ENCODE data around the gene TATDN2.
"Not testable (repeated sequence)": the region's sequence is repeated elsewhere in the genome, so short reads cannot be mapped to it uniquely, and the experiment has no call there.

TATDN2 gene

GRCh38 chr3:10289077-10289476, 40.8 kb downstream of the TATDN2 start:
- DNase-seq (ENCODE audit: low read depth in 3 of 3, low spot score in 1 of 3): no peak

GRCh38 chr3:10289787-10290355, 41.6 kb downstream of the TATDN2 start:
- no peak for DNase-seq (ENCODE audit: low read depth in 3 of 3, low spot score in 1 of 3)

DNA sequence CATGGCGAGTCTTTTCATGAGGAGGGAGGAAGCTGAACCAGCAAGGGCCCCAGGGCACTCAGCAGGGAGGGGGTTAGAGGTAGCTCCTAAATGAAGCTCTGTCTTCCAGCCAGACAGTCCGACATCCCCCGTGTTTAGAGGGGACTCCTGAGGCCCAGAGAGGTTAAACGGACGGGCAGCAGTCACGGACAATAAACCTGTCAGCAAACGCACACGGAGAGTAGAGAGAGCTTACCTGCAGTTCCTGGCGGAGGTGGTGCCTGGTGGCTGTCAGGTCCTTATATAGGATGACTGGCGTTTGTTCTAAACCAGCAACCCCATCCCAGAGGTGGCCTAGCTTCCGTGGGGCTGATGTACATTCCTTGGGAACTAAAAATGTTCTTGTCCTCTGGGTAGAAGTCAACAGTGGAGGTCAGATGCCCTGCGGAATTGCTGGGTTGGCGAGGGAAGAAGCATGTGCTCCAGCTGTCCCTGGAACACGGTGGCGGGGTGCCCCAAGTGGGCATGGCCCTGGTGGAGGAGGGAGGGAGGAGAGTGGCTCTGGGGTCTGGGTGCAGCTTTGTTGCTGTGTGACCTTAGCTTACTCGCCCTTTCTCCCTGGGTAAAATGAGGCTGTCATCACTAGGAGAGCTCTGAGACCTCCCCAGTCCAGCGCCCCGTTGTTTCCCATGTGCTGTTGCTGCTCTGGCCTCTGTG, 42.4 kb downstream of the TATDN2 start:
- no peak for DNase-seq (ENCODE audit: low read depth in 3 of 3, low spot score in 1 of 3)

DNA sequence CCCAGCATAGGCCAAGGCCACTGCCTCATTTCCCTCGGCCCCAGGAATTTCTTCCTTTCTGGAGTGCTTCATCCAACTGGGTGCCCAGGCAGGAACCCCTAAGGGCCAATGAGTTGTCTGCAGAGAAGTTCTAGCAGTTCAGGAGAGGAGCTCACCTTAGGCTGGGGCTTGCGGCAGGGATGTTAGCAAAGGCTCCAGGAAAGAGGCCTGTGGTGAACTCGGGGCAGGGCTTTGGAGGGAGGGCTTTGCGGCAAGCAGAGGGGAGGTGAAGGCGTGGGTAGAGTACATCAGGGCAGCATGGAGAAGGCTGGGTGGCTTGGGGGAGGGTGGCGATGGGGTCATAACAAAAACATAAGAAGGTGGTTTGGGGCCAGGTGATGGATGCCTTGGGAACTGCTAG, 43.4 kb downstream of the TATDN2 start:
- no peak for DNase-seq (ENCODE audit: low read depth in 3 of 3, low spot score in 1 of 3)

GRCh38 chr3:10292505-10293419, 44.5 kb downstream of the TATDN2 start, which contains the start of gene GHRL:
Gene GHRL, minus strand, starts transcription at chr3:10292947. Its CDS starts 2,767 bp downstream, at chr3:10290180.
- DNase-seq (ENCODE audit: low read depth in 3 of 3, low spot score in 1 of 3): no peak

DNA sequence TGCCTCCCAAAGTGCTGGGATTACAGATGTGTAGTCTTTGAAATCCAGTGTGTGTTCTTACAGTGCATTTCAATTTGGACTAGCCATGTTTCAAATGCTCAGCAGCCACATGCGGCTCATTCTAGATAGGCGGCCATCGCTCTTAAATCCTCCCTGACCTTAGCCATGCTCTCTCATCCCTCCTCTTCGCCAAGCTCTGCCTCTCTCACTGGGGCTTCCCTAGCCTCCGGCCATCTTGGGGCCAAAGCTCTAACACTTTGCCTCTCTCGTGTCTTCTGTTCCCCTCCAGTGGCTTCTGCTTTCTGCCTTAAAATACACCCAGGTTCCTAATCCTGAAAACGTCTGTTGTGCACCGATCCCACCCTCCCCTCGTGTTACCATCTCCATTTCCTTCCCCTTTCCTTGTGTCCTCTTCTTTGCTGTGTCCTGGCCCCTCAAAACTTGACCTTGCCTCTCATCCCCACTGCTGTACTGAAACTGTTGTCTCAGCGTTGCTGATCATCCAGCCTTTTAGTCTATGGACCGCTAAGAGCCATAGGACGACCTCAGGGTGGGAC, 45.8 kb downstream of the TATDN2 start:
- DNase-seq (ENCODE audit: low read depth in 3 of 3, low spot score in 1 of 3): no peak

DNA sequence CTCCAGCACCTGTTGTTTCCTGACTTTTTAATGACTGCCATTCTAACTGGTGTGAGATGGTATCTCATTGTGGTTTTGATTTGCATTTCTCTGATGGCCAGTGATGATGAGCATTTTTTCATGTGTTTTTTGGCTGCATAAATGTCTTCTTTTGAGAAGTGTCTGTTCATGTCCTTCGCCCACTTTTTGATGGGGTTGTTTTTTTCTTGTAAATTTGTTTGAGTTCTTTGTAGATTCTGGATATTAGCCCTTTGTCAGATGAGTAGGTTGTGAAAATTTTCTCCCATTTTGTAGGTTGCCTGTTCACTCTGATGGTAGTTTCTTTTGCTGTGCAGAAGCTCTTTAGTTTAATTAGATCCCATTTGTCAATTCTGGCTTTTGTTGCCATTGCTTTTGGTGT, 49.8 kb downstream of the TATDN2 start:
- not testable (repeated sequence) for DNase-seq (ENCODE audit: low read depth in 3 of 3, low spot score in 1 of 3)

DNA sequence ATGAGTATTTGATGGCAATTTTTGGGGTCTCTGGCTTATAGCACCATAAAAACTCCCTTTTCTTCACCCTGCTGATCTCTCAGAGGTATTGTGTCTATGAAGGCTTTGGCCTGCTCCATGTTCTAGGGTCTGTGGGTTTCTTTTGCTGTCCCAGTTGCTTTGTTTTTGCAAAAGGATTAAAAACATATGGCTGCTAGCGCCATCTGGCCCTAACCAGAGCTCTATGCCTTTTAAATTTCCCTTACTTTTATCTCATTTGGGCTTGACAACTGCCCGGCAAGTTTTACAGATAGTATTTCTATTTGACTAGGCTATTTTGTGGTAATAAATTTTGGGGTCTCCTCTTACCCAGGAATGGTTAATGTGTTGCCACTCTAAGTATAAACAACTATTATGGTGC, 50.9 kb downstream of the TATDN2 start:
- DNase-seq (ENCODE audit: low read depth in 3 of 3, low spot score in 1 of 3): no peak

DNA sequence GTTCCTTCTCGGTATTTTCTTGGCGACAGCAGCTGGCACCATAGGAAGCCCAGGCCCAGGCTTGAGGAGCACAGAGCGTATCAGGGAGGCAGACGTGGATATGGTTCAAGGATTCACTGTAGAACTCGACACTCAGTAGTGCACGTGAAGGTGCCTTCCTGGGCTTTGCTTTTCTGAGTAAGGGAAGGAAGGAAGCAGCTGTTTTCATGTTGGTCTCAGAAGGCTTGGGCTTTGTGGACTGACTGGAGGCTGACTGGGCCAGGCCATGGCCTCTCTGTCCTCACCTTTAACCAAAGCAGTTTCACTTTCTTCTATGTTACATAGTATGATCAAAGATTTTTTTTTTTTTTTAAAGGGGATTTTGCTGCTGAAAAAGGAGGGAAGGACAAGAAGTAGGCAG, 51.4 kb downstream of the TATDN2 start:
- no peak for DNase-seq (ENCODE audit: low read depth in 3 of 3, low spot score in 1 of 3)

DNA sequence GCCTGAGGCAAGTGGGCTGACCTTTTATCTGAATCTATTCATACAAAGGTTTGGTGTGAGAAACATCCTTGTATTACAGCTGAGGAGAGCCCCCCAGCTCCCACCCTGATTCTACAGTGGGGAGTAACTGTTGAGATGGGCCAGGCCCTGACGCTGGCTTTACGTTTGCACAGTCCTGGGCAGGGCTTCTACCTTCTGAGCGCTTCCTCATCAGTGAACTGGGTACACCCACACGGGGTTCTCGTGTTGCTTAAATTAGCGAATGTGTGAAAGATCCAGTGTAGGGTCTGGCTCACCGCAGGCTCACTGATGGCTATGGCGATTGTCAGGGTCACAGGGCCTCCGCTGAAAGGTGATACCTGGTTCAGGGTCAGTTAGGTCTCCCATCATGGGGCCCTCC, 51.8 kb downstream of the TATDN2 start:
- DNase-seq (ENCODE audit: low read depth in 3 of 3, low spot score in 1 of 3): no peak

DNA sequence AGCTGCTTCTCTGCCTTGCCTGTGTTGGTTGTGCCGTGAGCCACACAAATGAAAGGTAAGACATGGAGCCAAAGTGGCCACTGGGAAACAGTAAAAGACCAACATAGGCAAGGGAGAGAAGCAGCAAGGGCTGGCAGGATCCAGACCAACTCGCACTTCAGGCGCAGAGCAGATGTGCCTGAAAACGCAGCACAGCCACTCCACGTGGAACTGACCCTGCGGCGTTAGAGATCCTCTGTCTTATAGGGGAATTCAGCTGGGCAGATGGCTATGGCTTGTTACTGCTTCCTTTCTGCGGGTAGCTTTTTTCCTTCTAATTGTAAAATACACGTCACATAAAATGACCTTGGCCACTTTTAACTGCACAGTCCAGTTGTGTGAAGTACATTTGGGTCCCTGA, 54.8 kb downstream of the TATDN2 start:
- no peak for DNase-seq (ENCODE audit: low read depth in 3 of 3, low spot score in 1 of 3)

DNA sequence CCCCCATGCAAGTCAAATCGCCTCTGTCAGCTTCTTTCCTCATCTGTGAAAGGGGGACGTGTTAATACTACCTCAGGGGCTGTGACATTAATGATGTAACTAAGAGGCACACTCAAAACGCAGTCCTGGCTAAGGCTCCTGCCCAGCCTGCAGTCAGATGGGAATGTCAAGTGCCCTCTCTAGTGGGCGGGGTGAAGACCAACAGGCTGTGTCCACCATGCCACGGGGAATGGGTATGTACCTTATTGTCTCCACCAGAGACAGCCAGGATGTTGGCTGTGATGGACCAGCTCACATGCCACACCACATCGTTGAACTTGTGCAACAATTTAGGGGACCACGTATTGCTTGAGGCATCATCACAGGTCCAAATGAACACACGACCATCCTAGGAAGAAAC, 55.5 kb downstream of the TATDN2 start:
- no peak for DNase-seq (ENCODE audit: low read depth in 3 of 3, low spot score in 1 of 3)

- DNase-seq (ENCODE audit: low read depth in 3 of 3, low spot score in 1 of 3): no peak
These were observed 56.6 kb downstream of the TATDN2 start for GRCh38 chr3:10304905-10305304.

DNA sequence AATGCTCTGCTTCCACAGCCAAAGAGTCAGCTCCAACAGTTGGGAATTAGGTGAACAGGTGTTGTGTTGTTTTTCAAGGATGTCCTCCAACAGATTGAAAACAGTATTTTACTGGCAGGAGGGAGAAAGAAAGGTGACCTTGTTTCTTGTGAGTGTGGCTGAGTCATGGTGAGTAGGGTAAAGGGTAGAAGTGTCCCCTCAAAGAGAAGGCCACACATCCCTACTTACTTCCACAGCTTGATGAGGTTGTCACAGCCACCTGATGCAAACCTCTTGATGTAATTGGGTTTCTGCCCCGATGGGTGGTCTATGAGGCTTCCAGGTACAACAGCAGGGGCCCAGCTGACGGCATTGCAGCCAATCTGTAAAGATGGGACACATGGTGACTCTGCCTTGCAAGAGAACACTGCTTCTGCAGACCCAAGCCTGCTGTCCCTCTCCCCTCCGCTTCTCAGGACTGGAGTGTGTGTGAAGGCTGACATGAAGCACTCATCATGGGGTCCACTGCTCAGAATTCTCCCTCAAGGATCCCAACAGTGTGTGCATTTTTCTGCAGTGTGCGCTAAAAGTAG, 57.2 kb downstream of the TATDN2 start:
- no peak for DNase-seq (ENCODE audit: low read depth in 3 of 3, low spot score in 1 of 3)

DNA sequence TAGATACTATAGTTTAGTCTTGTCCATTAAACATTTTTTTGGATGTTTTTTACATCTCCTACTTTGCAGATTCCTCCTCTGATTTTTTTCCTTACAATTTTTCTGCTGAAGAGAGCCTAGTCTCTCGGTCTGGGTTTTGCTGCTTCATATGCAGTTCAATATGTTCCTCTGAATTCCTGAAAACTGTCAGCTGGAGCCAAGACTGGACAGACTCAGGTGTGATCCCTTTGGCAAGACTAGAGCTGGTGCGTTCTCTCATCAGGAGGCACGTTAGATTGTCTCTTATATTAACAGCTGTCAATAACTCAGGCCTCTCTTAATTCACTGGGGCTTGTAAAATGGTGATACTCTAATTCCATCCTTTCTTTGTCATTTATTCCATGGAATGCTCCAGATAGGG, 57.9 kb downstream of the TATDN2 start:
- no peak for DNase-seq (ENCODE audit: low read depth in 3 of 3, low spot score in 1 of 3)

- DNase-seq (ENCODE audit: low read depth in 3 of 3, low spot score in 1 of 3): no peak
These were observed 60.4 kb downstream of the TATDN2 start for GRCh38 chr3:10308678-10309077.

GRCh38 chr3:10309736-10310135, 61.5 kb downstream of the TATDN2 start:
- DNase-seq (ENCODE audit: low read depth in 3 of 3, low spot score in 1 of 3): no peak

DNA sequence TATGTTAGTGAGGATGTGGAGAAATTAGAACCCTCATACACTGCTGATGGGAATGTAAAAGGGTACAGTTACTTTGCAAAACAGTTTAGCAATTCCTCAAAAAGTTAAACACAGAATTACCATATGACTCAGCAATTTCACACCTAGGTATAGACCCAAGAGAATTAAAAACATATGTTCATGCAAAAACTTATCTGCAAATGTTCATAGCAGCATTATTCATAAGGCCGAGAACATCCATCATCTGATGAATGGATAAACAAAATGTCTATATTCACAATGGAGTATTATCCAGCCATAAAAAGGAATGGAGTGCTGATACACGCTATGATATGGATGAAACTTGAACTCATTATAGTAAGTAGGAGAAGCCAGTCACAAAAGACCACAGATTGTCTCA, 62.3 kb downstream of the TATDN2 start:
- DNase-seq (ENCODE audit: low read depth in 3 of 3, low spot score in 1 of 3): no peak

DNA sequence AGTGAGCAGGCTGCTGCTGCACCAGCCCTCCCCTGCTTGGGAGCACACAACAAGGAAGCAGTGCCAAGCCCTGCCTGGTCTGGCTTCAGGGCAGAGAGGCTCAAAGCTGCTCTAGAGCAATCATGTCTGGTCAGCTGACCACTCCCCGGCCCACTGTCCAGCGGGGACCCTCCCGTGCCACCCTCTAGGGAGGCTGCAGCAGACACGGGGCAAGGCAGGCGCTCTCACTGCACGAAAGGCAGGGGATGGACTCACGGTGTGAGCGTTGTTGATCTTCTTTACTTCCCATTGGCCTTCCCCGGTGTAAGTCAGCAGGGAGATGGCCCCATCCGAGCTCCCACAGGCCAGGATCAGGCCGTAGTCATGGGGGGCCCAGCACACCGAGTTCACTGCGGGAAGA, 63.5 kb downstream of the TATDN2 start:
- no peak for DNase-seq (ENCODE audit: low read depth in 3 of 3, low spot score in 1 of 3)

- no peak for DNase-seq (ENCODE audit: low read depth in 3 of 3, low spot score in 1 of 3)
These were observed 64.1 kb downstream of the TATDN2 start for GRCh38 chr3:10312391-10312790.

DNA sequence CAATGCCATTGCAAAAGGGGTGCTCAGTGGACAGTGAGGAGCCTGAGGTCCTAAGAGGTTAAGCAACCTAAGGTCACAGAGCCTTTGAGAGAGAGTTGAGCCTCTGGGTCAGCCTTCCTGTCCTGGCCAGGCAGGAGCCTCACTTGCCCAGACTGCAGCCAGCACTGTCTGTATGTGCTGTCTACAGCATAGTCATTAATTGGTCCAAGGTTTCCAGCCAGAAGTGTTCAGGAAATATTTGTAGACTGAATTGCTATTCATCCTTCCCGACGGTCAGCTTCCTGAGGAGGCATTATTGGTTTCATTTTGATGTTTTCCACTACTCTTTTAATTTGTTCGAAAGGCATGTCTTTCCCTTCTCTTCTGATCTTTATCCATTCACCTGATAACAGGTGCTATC, 64.6 kb downstream of the TATDN2 start:
- no peak for DNase-seq (ENCODE audit: low read depth in 3 of 3, low spot score in 1 of 3)

All from stimulated activated CD4-positive, alpha-beta T cell treated with anti-CD3 and anti-CD28 coated beads, TNF-alpha, amount 100 ng/mL, for 1 hour (primary cell).